Vagina (tissue), 2 donors: Measurements from ENCODE around the gene HTR3D.
"Not testable (repeated sequence)": the region's sequence is repeated elsewhere in the genome, so short reads cannot be mapped to it uniquely, and the experiment has no call there.

Experiments
- POLR2AphosphoS5 ChIP-seq, 2 donors: sonication (generic); formaldehyde crosslinking; IDR thresholded peaks; one replicate each; pipeline ENCODE4 v1.9.0; 2017; ENCODE audit warnings: antibody characterized with exemption in 2 of 2, mild to moderate bottlenecking in 2 of 2, low read depth in 1 of 2; ENCODE audit not compliant: insufficient read depth in 1 of 2
- TF ChIP-seq, protein P1 (sequence below), 3 experiments: fragments of 450-650 bp in 2 of 3; fragments of 200-600 bp in 1 of 3; sonication (generic) in 1 of 3; IDR thresholded peaks; one replicate each; pipeline ENCODE4 v1.5.1; 2017 to 2019; ENCODE audit warnings: antibody characterized with exemption in 3 of 3, mild to moderate bottlenecking in 2 of 3, moderate library complexity in 2 of 3

DNA sequence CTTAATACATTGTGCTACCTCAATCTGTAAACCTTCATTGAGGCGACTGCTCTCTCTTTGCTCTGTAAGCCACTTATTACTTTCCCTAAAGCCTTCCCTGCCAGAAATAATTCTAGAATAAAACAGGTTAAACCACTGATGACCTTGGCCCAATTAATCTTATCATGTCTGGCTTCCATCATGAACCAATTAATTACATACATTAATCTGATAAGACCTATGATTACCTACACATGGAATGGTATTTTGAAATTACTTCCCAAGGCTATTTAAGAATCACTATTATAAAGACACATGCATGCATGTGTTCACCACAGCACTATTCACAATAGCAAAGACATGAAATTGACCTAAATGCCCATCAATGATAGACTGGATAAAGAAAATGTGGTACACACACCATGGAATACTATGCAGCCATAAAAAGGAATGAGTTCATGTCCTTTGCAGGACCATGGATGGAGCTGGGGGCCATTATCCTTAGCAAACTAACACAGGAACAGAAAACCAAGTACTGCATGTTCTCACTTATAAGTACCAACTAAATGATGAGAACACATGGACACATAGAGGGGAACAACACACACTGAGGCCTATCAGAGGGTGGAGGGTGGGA is 3.2 kb upstream of the HTR3D start:
- TF ChIP-seq POLR2AphosphoS5 (IDR thresholded peaks at IDR 0.05; ENCODE audit: insufficient read depth in 1 of 2, low read depth in 1 of 2) = not testable (repeated sequence)
- TF ChIP-seq, protein P1, sequence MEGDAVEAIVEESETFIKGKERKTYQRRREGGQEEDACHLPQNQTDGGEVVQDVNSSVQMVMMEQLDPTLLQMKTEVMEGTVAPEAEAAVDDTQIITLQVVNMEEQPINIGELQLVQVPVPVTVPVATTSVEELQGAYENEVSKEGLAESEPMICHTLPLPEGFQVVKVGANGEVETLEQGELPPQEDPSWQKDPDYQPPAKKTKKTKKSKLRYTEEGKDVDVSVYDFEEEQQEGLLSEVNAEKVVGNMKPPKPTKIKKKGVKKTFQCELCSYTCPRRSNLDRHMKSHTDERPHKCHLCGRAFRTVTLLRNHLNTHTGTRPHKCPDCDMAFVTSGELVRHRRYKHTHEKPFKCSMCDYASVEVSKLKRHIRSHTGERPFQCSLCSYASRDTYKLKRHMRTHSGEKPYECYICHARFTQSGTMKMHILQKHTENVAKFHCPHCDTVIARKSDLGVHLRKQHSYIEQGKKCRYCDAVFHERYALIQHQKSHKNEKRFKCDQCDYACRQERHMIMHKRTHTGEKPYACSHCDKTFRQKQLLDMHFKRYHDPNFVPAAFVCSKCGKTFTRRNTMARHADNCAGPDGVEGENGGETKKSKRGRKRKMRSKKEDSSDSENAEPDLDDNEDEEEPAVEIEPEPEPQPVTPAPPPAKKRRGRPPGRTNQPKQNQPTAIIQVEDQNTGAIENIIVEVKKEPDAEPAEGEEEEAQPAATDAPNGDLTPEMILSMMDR (IDR thresholded peaks at IDR 0.05) = not testable (repeated sequence)
